ENCODE data around the gene MDH2.
"Not testable (repeated sequence)": the region's sequence is repeated elsewhere in the genome, so short reads cannot be mapped to it uniquely, and the experiment has no call there.

Gene MDH2

DNA sequence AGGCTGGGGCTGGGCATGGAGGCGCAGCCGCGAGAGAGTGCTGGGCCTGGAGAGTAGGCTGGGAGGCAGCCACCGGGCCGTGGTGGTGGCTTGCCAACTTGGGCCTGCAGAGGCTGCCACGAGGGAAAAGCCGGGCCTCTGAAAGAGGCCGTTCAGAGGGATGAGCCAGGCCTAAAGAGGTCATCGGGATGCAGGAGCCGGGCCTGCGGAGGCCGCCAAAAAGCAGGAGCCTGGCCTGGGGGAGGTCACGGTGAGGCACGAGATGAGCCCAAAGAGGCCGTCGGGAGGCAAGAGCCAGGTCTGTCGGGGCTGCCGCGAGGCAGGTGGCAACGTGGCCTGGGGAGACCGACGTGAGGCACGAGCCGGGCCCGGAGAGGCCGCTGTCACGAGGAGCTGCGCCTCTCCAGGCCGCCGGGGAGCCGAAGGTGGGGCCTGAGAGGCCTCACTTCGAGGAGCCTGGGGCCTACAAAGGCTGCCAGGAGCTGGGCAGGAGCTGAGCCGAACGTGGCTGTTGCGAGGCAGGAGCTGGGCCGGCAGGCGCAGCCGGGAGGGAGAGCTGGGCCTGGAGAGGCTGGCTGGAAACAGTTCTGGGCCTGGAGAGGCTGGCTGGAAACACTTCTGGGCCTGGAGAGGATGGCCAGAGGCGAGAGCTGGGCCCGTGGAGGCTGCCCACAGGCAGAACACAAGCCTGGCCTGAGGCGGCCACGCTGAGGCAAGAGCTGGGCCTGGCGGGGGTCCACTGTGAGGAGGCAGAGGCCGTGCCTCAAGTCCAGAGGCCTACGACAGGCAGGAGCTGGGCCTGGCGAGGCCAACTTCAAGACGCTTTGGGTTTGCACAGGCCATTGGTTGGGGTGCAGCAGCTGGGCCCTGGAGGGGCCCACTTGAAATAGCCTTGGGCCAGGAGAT, 24.6 kb downstream of the MDH2 start:
- DNase-seq (ENCODE audit: low read depth), result no peak

DNA sequence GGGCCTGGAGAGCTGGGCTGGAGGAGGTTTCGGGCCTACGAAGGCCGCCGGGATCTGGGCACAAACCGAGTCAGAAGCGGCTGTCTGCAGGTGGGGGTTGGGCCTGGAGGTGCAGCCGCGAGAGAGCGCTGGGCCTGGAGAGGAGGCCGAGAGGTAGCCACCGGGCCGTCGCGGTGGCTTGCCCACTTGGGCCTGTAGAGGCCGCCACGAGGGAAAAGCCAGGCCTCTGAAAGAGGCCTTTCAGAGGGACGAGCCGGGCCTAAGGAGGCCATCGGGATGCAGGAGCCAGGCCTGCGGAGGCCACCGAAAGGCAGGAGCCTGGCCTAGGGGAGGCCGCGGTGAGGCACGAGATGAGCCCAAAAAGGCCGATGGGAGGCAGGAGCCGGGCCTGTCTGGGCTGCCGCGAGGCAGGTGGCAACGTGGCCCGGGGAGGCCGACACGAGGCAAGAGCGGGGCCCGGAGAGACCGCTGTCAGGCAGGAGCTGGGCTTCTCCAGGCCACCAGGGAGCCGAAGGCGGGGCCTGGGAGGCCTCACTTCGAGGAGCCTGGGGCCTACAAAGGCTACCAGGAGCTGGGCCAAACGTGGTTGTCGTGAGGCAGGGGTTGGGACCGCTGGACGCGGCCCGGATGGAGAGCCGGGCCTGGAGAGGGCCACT, 25.6 kb downstream of the MDH2 start:
- DNase-seq (ENCODE audit: low read depth), result no peak

DNA sequence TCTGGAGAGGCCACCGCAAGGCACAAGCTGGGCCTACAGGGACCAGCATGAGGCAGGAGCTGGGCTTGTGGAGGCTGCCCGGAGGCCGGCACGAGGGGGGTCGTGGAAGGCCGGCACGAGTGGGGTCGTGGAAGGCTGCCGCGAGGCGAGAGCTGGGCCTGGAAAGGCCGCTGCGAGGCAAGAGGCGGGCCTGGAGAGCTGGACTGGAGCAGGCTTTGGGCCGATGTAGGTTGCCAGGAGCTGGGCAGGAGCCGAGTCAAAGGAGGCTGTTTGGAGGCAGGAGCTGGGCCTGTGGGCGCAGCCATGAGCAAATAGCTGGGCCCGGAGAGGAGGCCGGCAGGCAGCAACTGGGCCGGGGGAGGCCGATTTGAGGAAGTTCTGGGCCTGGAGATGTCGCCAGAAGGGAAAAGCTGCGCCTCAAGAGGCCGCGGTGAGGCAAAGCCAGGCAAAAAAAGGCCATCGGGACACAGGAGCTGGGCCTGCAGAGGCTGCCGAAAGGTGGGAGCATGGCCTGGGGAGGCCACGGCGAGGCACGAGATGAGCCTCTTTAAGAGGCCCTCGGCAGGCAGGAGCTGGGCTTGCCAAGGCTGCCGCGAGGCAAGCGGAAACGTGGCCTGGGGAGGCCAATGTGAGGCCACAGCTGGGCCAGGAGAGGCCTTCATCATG, 26.5 kb downstream of the MDH2 start:
- no peak for DNase-seq (ENCODE audit: low read depth)

DNA sequence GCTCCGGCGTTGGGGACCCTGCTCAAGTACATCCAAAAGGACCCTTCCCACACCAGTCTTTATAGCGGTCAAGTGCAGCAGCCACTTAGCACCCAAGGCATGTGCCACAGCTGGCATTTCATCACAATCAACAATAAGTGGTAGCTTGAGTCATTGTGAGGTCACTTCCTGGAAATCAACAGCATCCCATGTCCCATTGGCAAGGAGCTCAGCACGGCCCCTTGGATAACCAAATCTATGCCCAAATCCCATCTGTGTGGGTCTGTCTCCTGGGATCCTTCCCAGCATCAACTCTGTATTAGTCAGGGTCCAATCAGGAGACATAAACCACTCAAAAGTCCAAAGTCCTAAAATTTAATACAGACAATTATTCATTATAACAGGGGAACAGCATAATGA, 27.1 kb downstream of the MDH2 start:
- no peak for DNase-seq (ENCODE audit: low read depth)

DNA sequence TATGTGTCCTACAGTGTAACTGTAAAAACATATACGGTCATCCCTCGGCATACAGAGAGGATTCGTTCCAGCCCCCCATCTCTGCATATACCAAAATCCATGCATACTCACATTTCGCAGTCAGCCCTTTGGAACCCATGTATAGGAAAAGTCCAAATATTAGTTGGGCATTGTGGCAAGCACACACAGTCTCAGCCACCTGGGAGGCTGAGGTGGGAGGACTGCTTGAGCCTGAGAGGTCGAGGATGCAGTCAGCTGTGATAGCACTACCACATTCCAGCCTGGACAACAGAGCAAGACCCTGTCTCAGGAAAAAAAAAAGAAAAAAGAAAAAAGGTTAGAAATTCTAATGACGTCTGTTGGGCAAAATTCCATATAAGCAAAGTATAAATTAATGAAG, 29.1 kb downstream of the MDH2 start:
- no peak for DNase-seq (ENCODE audit: low read depth)

DNA sequence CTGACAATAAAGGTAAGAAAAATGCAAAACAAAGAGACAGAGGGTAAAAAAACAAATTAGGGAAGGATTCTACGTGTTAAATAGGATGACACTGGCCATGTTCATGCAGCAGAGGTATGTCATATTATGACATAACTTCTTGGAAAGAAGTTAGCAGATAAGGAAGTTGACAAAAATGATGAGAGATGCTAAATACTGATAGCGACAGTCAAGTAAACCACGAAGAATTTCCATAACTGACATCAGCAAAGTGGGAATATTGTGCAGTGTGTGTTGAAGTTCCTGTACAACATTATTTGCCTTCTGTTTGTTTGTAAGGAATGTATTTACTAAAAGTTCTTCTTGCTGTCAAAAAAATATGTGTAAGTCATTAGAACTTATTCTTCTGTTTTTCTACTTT, 29.5 kb downstream of the MDH2 start:
- no peak for DNase-seq (ENCODE audit: low read depth)

DNA sequence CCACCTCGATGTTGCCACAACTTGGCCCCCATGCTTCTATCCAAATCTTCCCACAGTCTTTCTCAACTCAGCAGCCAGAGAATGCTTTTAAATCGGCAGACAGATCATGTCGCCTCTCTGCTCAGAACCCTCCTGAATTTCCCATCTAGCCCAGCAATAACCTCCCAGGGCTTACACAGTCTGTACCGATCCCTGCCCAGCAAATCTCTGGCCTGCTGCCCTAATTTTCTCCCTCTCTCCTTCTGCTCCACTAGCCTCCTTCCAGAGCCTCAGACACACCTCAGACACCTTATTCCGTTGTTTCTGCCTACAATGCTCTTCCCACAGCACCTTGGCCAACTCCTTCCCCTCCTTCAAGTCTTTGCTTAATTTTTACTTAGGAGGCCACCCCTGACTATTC, 32.3 kb downstream of the MDH2 start:
- DNase-seq (ENCODE audit: low read depth), result no peak

DNA sequence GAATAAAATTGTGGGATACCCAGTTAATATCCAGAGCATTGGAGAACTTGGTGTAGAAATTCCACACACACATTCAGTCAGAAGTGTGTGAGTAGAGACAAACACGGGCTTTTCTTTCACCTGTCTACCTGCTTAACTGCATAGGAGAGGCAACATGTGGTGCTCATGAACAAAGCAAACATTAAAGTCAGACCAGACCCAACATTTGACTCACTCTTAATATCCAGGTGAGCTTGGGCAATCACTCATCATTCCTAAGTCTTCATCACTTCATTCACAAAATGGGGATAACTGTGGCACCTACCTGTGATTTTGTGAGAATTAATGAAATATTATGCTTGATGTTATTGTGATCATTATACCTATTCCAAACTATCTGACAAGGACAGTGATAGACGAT, 36.2 kb downstream of the MDH2 start:
- DNase-seq (ENCODE audit: low read depth), result not testable (repeated sequence)

DNA sequence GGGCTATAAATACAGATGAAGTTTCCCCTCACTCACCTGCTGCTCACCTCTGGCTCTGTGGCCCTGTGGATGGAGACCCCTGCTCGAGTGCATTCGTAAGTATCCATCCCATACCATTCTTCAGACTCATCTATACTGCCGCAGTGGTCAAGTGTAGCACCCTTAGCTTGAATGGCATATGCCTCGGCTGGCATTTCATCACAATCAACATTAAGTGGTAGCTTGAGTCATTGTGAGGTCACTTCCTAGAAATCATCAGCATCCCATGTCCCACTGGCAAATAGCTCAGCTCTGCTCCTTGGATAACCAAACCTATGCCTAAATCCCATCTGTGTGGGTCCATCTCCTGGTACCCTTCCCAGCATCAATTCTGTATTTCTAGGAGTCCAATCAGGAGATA, 38.2 kb downstream of the MDH2 start:
- no peak for DNase-seq (ENCODE audit: low read depth)

DNA sequence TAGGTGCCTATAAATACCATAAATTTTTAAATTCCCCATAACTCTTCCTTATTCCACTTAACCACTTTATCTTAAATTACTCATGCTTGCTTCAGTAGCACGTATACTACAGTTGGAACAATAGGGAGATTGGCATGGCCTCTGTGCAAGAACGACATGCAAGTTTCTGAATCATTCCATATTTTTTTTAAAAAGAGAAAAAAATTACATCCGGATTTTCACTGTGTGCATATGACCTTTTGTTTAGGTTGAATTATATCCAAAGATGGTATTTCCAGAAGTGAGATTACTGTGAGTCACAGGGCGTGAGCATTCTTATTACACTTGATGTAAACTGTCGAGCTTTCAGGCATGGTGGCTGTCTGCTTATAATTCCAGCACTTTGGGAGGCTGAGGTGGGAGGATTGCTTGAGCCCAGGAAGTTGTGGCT, 39.5 kb downstream of the MDH2 start:
- DNase-seq (ENCODE audit: low read depth), result peak; percentile 82

DNA sequence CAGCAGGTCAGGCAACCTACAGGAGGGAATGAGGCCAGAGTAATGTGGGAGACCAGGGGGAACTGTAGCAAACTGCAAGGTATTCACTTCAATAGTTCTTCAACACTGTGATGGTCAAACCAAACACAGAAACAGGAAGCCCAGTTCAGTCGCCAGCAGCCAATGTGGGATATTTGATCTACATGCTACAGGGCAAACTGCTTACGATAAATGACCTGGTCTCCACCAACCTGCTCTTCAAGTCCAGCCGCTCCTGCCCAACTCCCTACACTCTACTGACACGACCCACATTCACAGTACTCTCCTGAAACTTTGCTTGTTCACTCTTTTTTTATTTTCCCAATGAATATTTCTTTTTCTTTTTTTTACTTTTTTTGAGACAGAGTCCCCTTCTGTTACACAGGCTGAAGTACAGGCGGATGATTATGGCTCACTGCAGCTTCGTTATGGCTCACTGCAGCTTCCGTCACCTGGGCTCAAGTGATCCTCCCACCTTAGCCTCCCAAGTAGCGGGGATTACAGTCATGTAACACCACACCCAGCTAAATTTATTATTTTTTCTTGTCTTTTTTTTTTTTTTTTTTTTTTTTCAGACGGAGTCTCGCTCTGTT, 42.1 kb downstream of the MDH2 start:
- no peak for DNase-seq (ENCODE audit: low read depth)

DNA sequence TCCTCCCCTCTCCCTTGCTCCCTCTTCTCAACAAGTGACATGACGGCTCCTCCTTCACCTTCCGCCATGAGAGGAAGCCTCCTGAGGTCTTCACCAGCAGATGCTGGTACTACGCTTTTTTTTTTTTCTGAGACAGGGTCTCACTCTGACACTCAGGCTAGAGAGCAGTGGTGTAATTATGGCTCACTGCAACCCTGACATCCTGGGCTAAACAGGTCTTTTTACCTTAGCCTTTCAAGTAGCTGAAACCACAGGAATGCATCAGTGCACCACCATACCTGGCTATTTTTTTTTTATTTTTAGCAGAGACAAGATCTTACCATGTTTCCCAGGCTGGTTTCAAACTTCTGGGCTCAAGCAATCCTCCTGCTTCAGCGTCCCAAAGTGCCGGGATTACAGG, 43.6 kb downstream of the MDH2 start:
- DNase-seq (ENCODE audit: low read depth), result no peak

DNA sequence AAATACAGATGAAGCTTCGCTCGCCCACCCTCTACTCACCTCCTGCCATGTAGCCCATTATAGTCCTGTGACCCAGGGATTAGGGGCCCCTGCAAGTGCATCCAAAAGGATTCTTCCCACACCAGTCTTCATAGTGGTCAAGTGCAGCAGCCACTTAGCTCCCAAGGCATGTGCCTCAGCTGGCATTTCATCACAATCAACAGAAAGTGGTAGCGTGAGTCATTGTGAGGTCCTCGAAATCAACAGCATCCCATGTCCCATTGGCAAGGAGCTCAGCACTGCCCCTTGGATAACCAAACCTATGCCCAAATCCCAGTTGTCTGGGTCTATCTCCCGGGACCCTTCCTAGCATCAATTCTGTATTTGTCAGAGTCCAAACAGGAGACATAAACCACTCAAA, 45.6 kb downstream of the MDH2 start:
- not testable (repeated sequence) for DNase-seq (ENCODE audit: low read depth)

DNA sequence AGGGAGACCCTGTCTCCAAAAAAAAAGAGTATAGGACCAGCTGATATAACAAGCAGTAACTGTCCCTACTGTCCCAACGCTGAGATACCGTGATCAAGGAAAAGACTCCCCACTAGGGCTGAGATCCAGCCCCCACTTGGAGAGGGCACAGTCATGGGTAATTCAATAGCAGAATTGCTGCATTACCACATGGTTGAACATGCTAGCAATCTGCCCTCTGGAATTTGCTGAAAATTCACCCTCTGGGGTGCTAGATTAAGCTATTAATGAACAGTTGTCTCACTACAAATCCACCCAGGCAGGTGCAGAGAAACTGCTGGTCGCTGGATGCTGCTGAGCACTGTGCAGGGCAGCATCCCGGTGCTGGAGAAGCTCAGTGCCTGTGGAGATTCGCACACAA, 46.4 kb downstream of the MDH2 start:
- not testable (repeated sequence) for DNase-seq (ENCODE audit: low read depth)

DNA sequence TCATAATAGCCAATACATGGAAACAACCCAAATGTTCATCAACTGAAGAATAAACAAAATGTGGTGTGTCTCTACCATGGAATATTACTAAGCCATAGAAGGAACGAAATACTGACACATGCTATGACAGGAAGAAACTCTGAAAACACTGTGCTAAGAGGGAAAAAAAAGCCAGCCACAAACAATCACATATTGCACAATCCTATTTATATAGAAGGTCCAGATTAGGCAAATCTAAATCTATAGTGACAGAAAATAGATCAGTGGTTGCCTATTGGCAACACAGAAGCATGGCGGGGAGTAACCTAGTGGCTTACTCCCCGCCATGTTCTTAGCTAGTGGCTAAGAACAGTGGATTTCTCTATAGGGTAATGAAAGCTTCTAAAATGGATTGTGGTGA, 48.0 kb downstream of the MDH2 start:
- no peak for DNase-seq (ENCODE audit: low read depth)

DNA sequence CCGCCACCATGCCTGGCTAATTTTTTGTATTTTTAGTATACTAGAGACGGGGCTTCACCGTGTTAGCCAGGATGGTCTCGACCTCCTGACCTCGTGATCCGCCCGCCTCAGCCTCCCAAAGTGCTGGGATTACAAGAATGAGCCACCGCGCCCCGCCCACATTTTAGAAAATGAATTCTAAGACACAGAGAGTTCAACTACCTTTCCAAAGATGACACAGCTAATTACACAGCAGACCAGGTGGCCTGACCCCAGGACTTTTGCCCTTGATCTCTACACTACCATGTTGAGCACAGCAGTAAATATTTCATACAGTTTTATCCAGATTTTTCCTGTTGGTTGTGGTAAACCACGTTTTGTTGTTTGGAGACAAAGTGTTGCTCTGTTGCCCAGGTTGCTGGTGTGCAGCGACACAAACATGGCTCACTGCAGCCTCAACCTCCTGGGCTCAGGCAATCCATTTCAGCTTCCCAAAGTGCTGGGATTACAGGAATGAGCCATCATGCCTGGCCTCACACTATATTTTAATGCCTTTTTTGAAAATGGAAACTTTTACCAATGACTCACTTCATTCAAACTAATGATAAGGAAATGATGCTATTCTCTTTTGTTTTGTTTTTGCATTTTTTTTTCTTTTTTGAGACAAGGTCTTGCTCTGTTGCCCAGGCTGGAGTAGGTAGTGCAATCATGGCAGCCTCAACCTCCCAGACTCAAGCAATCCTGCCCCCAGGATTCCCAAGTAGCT, 54.0 kb downstream of the MDH2 start:
- not testable (repeated sequence) for DNase-seq (ENCODE audit: low read depth)

DNA sequence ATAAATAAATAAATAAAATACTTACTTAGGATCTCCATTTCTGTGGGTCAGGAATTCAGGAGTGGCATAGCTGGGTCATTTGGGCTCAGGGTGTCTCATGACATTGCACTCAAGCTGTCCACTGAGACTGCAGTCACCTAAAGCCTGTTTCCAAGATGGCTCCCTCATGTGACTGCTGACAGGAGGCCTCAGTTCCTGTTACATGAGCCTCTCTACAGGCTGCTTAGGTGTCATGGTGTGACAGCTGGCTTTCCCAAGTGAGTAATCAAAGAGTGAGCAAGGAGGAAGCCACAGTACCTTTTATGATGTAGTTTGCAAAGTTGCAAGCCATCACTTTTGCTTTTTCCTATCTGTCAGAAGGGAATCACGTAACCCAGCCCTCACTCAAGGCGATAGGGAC, 55.9 kb downstream of the MDH2 start:
- DNase-seq (ENCODE audit: low read depth), result not testable (repeated sequence)

DNA sequence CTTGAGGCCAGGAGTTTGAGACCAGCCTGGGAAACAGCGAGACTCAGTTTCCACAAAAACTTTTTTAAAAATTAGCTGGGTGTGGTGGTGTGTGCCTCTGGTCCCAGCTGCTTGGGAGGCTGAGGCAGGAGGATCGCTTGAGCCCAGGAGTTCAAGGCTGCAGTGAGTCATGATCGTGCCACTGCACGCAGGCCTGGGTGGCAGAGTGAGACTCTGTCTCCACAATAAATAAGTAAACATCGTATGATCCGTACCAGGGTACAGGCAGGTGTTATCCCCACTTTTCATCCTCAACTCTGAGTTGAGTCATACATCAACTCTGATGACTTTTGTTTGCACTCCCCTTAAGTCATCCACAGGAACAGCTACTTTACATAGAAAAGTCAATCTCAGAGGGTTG, 58.2 kb downstream of the MDH2 start:
- not testable (repeated sequence) for DNase-seq (ENCODE audit: low read depth)

DNA sequence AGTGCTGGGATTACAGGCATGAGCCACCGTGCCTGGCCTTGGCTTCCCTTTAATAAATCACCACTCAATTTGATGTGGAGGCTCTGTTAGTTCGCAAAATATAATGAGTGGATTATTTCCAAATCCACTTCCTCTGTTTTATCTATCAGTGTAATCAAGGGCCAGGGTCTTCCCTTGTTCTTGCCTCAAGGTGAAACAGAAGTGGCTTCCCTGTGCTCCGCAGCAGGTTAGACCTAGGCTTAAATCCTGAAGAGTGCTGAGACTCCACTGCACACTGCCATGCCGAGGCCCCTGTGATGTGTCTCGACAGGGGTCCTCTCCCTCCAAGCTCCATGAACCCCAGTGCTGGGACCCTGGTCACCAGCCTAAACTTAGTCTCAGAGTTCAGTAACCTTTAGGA, 59.0 kb downstream of the MDH2 start:
- DNase-seq (ENCODE audit: low read depth), result no peak

DNA sequence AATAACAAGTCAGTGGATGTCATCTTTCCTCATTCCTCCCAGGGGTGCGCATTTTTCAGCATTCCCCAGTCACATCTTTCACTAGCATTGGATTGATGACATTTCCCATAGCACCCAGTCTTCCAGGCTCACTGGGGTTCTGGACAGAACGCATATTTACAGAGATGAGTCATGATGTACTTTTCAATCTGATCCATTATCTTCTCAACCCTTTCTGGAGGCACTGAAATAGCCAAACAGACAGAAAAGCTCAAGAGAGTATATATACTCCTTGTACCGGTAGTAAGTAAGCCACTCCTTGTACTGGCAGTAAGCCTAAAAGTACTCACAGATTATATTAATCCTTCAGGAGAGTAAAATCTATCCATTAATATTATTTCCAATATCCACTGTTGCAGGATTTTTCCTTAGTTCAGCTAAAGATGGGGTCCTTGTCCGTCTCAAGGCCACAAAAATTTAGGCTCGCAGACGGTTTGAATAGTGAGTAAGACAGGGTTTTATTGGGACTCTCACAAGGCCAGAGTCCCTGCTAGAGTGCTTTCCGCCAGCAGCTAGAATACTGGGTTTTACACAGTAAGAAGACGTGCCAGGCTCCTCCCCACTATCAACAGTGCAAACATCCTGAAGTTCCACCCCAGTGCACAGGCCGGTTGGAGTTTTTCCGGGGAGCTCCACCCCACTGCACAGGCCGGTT, 60.8 kb downstream of the MDH2 start:
- DNase-seq (ENCODE audit: low read depth), result no peak

DNA sequence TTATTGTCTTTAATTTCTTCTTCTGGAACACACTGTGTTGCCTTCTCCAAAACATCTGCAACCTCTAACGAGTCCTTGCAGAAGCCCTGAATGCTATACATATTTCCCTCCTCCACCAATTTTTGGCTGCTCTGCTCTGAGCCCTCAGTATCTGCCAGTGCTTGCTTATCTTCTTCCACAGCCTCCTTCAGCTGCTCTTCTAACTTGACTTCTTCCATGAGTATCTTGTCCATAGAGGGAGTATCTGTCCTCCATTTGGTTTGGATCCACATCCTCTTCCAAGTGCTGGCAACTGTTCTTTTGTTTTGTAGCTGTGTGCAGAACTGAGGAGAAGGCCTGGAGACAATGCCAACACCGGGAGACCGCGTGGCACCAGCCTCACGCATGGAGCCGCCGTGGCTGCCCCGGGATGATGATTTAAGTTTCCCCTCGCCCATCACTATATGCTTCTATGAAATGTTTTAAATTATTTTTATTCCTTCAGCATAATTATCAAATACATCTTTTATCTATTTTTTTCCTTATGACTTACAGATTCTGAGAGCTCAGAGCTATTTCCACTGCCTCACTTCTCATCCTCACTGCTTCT, 65.2 kb downstream of the MDH2 start:
- not testable (repeated sequence) for DNase-seq (ENCODE audit: low read depth)
